Activated naive CD8-positive, alpha-beta T cell treated with anti-CD3 and anti-CD28 coated beads, Interleukin-2, amount 50 U/mL, for 24 hours (primary cell): Measurements from ENCODE around the gene CSTB.

ENCODE experiments used
- ATAC-seq: fragments of 150-1000 bp; cut with Tn5 transposase; one replicate; pipeline ENCODE4 v1.10.0; 2021
- DNase-seq: peaks from one replicate; pipeline ENCODE4 v3.0.0; 2021
- H3K27ac Mint-ChIP-seq: one replicate; pipeline ENCODE4 v1.8.0; 2021; ENCODE audit warnings: mild to moderate bottlenecking, mixed read lengths
- H3K27me3 Mint-ChIP-seq: one replicate; pipeline ENCODE4 v1.8.0; 2021; ENCODE audit warnings: mixed read lengths
- H3K36me3 Mint-ChIP-seq: one replicate; pipeline ENCODE4 v1.8.0; 2021; ENCODE audit warnings: low read depth, mixed read lengths
- H3K4me1 Mint-ChIP-seq: one replicate; pipeline ENCODE4 v1.8.0; 2021; ENCODE audit warnings: mixed read lengths
- H3K4me3 Mint-ChIP-seq: one replicate; pipeline ENCODE4 v1.8.0; 2021; ENCODE audit warnings: mild to moderate bottlenecking, moderate library complexity, mixed read lengths
- H3K9me3 Mint-ChIP-seq: one replicate; pipeline ENCODE4 v1.8.0; 2021; ENCODE audit warnings: mixed read lengths

The CSTB gene

GRCh38 chr21:43814215-43815106 lies 38.4 kb upstream of the CSTB start:
- Mint-ChIP-seq H3K36me3 (peaks cover 2% of the 10 kb centered on the region), H3K9me3 (peaks cover 5% of the 10 kb centered on the region), H3K27ac (no peak overlapping the region), H3K4me3 (no peak overlapping the region), H3K27me3 (no peaks in the 10 kb centered on the region), H3K4me1 (peaks cover 7% of the 10 kb centered on the region)
- no peak for DNase-seq
- no peak for ATAC-seq

GRCh38 chr21:43813656-43813980 lies 37.5 kb upstream of the CSTB start:
- H3K4me3 Mint-ChIP-seq = no peak overlapping the region
- H3K27ac Mint-ChIP-seq = no peak overlapping the region
- peaks cover 1% of the 10 kb centered on the region for H3K9me3 Mint-ChIP-seq
- ATAC-seq (no peak), DNase-seq (no peak)
- no peaks in the 10 kb centered on the region for H3K36me3 Mint-ChIP-seq
- peaks cover 7% of the 10 kb centered on the region for H3K4me1 Mint-ChIP-seq
- no peaks in the 10 kb centered on the region for H3K27me3 Mint-ChIP-seq

GRCh38 chr21:43812957-43813655 lies 37.0 kb upstream of the CSTB start:
- Mint-ChIP-seq H3K4me1 (peaks cover 7% of the 10 kb centered on the region), H3K9me3 (no peaks in the 10 kb centered on the region), H3K27ac (no peak overlapping the region), H3K4me3 (no peak overlapping the region), H3K27me3 (no peaks in the 10 kb centered on the region), H3K36me3 (no peaks in the 10 kb centered on the region)
- ATAC-seq (no peak), DNase-seq (no peak)

DNA sequence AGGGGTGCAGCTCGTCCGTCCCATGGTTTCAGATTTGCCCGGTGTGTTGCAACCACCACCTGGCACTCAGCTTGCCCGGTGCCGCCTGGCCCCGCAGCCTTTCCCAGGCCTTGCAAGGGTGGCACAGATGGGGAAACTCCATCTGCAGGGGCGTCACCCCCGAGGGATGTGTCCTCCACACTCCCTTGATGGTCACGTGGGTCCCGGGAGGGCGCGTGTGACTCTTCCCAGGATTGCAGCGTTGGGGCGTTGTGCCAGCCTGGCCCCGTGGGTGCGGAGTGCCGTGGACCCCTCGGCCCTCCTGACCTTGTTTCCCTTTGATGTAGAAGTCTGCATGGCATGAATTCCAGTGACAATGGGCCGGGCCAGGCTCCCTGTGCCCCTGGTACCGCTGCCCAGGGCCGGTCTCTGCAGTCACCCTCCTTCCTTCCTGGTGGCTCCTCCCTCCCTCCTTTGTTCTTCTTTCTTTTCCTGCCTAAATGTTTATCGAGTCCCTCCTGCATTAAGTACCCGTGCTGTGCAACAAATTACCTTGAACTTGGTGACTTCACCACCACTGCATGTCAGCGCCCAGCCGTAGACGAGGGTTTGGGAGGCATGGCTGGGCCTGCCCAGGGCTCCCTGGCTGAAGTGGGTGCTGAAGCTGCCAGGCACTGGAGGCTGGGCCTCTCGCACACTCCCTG lies 36.2 kb upstream of the CSTB start:
- Mint-ChIP-seq H3K36me3 (no peaks in the 10 kb centered on the region), H3K27ac (no peak overlapping the region), H3K4me1 (peaks cover 7% of the 10 kb centered on the region), H3K27me3 (no peaks in the 10 kb centered on the region), H3K9me3 (no peaks in the 10 kb centered on the region), H3K4me3 (no peak overlapping the region)
- no peak for DNase-seq
- ATAC-seq = no peak

DNA sequence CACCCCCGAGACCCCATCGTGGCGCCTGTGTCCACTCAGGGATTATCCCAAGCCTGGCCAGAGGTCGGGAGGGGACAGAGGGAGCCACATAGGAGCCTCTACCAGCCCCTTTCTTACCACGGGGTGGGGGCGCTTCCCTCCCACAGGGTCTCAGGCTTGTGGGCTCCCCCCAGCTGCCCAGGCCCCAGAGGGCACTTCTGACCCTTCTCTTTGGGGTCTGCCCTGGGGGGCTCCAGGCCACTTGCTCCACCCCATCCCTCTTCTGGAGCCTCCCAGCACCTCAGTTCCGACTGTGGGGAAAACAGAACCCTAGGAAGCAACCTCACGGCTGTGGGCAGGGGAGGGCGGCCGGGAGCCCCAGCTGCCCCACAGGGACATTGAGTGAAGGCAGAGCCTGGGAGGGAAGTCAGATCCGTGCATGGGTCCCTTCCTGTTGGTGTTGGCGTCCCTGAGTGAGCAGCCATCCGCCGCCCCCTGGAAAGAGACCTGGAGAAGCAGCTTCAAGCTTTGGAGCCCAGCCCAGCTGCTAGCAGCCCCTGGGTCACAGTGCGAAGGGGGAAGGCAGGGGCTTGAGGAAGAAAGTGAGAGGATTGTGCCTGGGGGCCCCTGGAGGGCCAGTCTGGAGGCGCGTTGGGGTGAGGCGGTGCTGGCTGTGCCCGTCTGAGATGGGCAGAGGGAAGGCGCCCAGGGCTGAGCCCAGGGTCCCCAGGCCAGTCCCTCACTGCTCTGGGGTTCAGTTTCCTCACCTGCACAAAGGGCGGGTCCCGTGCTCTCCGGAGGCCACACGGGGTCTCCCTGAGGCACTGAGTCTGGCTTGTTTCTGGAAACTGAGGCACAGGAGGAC lies 35.4 kb upstream of the CSTB start:
- Mint-ChIP-seq H3K4me3 (no peak overlapping the region), H3K4me1 (peaks cover 7% of the 10 kb centered on the region), H3K36me3 (no peaks in the 10 kb centered on the region), H3K9me3 (no peaks in the 10 kb centered on the region), H3K27ac (no peak overlapping the region), H3K27me3 (no peaks in the 10 kb centered on the region)
- no peak for ATAC-seq
- no peak for DNase-seq

- Mint-ChIP-seq H3K27me3 (no peaks in the 10 kb centered on the region), H3K27ac (no peak overlapping the region), H3K36me3 (peaks cover 7% of the 10 kb centered on the region), H3K4me1 (peaks cover 14% of the 10 kb centered on the region), H3K4me3 (no peak overlapping the region), H3K9me3 (no peaks in the 10 kb centered on the region)
- peak; percentile 98 for DNase-seq
- ATAC-seq = peak; percentile 84
Observed at GRCh38 chr21:43810505-43811261, 34.6 kb upstream of the CSTB start.

DNA sequence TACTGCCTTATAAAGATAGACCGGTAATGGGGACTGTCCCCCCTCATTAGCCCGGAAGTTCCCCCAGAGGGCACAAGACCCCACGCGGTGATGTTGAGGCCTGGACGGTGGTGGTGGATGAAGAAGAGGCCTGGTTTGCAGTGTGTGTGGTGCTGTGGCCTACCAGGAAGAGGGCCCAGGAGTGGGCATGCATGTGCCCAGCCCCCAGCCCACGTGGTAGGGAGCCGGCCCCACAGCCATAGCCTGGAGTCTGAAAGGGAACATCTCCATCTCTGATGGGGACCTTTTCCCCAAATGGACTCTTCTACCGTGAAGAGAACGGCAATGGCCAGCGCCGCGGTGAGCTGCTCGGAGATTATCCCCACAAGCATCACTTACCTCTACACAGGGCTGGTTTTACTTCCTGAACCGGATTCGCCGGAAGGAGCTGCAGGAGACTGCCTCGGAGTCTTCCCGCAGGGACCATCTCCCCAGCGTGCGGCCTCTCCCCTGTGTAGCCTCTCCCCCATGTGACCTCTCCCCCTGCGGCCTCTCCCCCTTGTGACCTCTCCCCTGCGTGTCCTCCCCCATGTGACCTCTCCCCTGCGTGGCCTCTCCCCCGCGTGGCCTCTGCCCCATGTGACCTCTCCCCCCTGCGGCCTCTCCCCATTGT lies 33.9 kb upstream of the CSTB start:
- DNase-seq (no peak), ATAC-seq (no peak)
- Mint-ChIP-seq H3K27ac (no peak overlapping the region), H3K27me3 (no peaks in the 10 kb centered on the region), H3K4me1 (peaks cover 16% of the 10 kb centered on the region), H3K9me3 (no peaks in the 10 kb centered on the region), H3K36me3 (peaks cover 8% of the 10 kb centered on the region), H3K4me3 (no peak overlapping the region)

GRCh38 chr21:43809346-43809799 lies 33.3 kb upstream of the CSTB start:
- Mint-ChIP-seq H3K4me1 (peaks cover 13% of the 10 kb centered on the region), H3K27ac (no peak overlapping the region), H3K9me3 (no peaks in the 10 kb centered on the region), H3K27me3 (no peaks in the 10 kb centered on the region), H3K4me3 (no peak overlapping the region), H3K36me3 (peaks cover 8% of the 10 kb centered on the region)
- no peak for ATAC-seq
- DNase-seq = no peak

- Mint-ChIP-seq H3K4me3 (no peak overlapping the region), H3K27ac (no peak overlapping the region), H3K27me3 (no peaks in the 10 kb centered on the region), H3K36me3 (peaks cover 10% of the 10 kb centered on the region), H3K9me3 (no peaks in the 10 kb centered on the region), H3K4me1 (peaks cover 13% of the 10 kb centered on the region)
- ATAC-seq = no peak
- no peak for DNase-seq
Observed at GRCh38 chr21:43808832-43809251, 32.7 kb upstream of the CSTB start.

DNA sequence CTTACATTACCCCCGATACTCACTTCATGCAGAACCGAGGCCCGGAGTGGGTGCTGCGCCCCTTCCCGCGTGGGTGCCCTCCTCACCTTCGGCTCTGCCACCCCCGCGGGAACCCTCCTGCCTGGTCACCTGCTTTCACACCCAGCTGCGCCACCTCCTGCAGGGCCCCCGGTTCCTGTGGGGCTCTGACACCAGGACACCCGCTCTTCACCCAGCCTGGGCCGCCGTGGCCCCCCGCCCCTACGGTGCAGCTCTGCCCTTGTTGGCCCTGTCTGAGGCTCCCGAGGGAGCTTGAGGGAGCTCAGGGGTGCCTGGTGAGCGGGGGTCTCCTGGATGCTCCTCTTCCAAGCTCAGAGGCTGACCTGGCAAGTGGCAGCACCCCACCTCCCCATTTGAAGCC lies 32.3 kb upstream of the CSTB start:
- no peak overlapping the region for H3K4me3 Mint-ChIP-seq
- H3K36me3 Mint-ChIP-seq = peaks cover 11% of the 10 kb centered on the region
- no peak for DNase-seq
- H3K4me1 Mint-ChIP-seq = peaks cover 13% of the 10 kb centered on the region
- no peak overlapping the region for H3K27ac Mint-ChIP-seq
- no peaks in the 10 kb centered on the region for H3K27me3 Mint-ChIP-seq
- ATAC-seq = no peak
- no peaks in the 10 kb centered on the region for H3K9me3 Mint-ChIP-seq

GRCh38 chr21:43806017-43806710 lies 30.1 kb upstream of the CSTB start:
- ATAC-seq = no peak
- Mint-ChIP-seq H3K9me3 (no peaks in the 10 kb centered on the region), H3K27ac (peak overlapping the region; percentile 77), H3K36me3 (peaks cover 20% of the 10 kb centered on the region), H3K4me3 (no peak overlapping the region), H3K27me3 (no peaks in the 10 kb centered on the region), H3K4me1 (peaks cover 13% of the 10 kb centered on the region)
- DNase-seq = no peak

- Mint-ChIP-seq H3K36me3 (peaks cover 26% of the 10 kb centered on the region), H3K4me3 (no peak overlapping the region), H3K4me1 (peaks cover 9% of the 10 kb centered on the region), H3K27me3 (no peaks in the 10 kb centered on the region), H3K27ac (peak overlapping the region; percentile 77), H3K9me3 (no peaks in the 10 kb centered on the region)
- ATAC-seq (no peak), DNase-seq (no peak)
Observed at GRCh38 chr21:43805275-43805800, 29.2 kb upstream of the CSTB start.
